GM19239 (cell line): Measurements from ENCODE around the gene ST8SIA1.
"Not testable (repeated sequence)": the region's sequence is repeated elsewhere in the genome, so short reads cannot be mapped to it uniquely, and the experiment has no call there.

Experiments
- DNase-seq: peaks from one replicate; pipeline ENCODE4 v3.0.0; 2011; ENCODE audit warnings: low spot score; ENCODE audit not compliant: insufficient read length
- FAIRE-seq: peaks from 2 replicates; lab custom pipeline; 2011; peaks lifted over from hg19 to GRCh38; lab: Jason Lieb, UNC

Gene ST8SIA1

DNA sequence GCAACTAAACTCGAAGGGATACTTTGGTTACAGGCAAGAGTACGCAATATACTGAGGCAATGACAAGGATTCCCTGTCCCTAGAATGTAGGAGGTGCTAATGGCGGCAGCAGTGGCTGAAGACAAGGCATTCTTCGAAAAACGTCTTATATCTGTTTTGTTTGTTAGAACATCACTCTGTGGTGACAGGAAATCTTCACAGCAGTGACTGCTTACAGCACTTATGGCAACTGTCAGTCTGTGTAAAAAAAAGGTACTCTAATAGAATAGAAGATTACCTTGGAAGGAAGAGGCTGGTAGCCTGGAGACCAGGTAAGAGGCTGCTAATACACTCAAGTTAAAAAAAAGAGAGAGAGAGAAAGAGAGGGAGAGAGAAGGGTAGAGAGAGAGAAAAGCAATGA, 131.7 kb downstream of the ST8SIA1 start:
- FAIRE-seq = no peak
- no peak for DNase-seq

DNA sequence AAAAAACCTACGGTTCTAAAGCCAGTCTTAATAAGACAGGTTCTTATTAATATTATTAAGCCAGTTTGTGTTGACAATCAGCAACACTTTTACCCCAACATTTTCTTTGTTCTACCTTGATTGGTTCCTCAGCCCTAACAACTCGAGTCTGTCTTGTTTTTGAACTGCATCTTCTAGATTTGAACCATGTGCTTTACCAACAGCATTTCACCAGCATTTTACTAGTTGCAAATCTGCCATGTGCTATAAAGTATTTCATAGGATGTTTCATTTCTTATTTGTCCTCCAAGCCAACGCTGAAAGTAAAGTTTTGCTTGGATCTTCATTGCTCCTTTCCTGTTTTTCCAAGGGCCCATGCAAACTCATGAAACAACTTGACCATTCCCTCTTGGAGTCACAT, 133.4 kb downstream of the ST8SIA1 start:
- DNase-seq (no peak), FAIRE-seq (no peak)

DNA sequence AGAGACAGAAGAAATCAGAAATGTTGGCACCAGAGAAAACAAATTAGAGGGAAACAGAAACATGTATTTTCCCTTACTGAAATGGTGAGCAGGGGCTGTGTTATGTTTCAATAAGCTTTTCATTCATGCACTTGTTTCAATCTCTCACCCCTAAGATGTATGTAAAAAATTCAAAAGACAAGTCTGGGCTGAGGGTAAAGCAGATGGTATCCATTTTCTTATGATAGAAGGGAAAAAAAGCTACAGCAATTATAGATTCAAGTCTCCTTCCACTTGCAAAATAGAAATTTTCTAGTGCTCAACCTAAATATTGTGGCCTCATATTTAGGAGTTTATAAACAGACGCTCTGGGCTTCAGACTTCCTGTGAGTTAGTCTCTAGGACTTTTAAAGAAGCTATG, 138.3 kb downstream of the ST8SIA1 start:
- DNase-seq = no peak
- FAIRE-seq = no peak

DNA sequence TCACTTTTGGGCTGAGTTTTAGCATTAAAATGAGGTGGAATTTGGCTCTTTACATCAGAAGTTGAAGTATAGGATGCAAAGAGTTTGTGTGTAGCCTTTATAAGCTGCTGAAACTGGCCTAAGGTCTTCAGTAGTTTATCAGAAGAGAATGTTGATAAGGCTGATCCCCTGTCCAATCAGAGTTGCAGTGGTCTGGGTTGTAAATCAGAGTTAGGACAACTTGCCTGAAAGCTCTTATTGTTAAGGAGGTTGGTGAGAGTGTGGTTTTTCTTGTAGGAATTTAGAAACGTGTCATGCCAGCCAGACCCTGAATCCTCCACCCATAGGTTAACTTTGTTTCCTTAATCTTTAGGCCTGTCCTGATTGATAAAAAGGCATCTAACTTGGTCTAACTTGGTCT, 143.5 kb downstream of the ST8SIA1 start:
- no peak for FAIRE-seq

DNA sequence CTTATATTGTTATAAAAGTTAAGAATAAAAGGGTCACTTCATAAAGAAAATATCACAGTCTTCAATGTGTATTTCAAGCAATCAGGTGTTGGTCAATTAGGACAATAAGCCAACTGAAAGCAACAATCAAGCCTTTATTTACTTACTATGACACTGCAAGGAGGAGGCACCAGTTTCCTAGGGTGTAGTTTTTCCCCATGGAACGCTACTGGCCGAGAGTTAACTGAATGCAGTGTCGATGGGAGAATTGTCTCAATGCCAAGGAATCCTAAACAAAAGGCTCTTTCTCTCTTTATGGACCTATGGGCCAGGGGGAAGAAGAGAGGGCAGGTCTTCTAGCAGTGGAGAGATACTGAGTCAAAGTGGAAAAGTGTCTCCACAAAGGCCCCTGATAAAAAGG, 146.1 kb downstream of the ST8SIA1 start:
- no peak for FAIRE-seq

More for the DNA sequence above, 143.5 kb downstream of the ST8SIA1 start:
- DNase-seq = no peak

DNA sequence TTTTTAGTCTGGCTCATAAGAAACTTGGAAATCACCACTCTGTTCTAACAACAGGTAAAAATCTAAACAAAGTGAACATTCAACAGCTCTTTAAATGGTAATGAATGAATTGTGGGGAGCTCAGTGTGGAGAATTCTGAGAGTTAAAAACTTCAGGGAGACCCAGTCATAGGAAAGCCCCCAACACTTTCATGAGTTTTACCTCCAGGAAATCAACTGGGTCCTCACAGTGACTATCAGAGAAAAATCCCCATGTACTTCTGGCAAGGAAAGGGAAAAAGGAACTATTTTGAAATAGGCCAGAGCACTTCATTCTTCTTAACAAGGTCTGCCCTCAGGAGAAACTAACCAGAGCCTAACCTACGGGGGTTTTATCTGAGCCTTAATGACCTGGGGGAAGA, 153.8 kb downstream of the ST8SIA1 start:
- FAIRE-seq = no peak
- DNase-seq = no peak

More for the DNA sequence above, 146.1 kb downstream of the ST8SIA1 start:
- no peak for DNase-seq

DNA sequence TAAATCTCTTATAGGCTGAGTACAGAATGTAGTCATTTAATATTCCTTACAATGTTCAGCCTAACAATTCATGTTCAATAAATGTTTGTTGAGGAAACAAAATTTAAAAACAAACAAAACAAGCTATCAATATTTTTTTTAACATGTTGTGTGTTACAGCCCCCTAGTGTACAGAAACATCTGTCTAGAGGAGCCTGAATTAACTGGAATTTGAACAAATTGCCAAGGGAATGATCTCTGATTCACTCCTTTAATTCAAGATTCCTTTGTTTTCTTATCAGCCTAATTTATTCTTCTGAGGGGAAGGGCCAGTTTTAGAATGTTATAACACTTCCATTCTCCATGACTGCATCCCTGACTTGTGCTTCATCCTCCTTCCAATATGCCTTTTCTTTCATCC, 161.3 kb downstream of the ST8SIA1 start:
- FAIRE-seq (no peak), DNase-seq (no peak)

DNA sequence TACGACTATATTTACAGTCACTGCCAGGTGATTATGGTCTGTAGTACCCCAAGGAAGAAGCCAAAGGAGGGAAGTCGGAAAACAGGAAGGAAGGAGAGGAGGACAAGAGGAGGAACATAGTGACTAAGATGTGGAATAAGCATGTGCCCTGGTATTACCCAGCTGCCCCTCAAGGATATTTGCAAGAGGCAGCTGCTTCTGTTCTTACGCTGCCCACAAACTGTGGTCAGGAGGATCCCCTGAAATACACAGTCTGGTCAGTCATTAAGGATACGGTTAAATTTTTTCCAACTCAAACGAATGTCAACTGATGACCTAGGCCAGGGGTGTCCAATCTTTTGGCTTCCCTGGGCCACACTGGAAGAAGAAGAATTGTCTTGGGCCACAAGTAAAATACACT, 162.0 kb downstream of the ST8SIA1 start:
- FAIRE-seq (no peak), DNase-seq (no peak)

DNA sequence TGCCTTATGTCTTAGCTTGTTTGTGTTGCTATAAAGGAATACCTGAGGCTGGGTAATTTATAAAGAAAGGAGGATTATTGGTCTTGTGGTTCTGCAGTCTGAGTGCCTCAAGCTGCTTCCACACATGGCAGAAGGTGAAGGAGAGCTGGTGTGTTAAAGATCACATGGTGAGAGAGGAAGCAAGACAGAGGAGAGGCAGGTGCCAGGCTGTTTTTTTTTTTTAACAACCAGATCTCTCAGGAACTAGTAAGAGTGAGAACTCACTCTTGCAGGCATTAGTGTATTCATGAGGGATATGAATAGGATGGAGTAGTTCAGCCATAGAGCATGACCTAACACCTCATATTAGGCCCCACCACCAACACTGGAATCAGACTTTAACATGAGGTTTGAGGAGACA, 165.1 kb downstream of the ST8SIA1 start:
- no peak for DNase-seq
- no peak for FAIRE-seq

DNA sequence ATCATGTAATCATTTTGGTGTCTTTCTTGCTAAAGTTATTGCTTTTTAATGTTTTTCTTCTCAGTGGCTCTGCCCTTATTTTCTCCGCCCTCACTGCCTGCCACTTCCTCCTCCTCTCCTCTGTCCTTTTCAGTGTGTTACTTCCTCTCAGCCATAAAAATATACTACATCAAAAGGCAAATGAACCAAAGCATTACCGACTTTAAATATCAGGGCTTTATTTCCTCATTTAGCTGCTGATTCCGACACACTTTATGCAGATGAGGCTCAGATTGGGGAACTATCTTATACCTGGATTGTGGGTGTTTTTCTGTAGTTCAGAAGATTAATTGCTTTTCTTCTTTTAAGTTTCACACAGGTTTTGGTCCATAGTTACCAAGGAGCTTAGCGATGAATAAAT, 170.4 kb downstream of the ST8SIA1 start:
- FAIRE-seq (no peak), DNase-seq (no peak)

DNA sequence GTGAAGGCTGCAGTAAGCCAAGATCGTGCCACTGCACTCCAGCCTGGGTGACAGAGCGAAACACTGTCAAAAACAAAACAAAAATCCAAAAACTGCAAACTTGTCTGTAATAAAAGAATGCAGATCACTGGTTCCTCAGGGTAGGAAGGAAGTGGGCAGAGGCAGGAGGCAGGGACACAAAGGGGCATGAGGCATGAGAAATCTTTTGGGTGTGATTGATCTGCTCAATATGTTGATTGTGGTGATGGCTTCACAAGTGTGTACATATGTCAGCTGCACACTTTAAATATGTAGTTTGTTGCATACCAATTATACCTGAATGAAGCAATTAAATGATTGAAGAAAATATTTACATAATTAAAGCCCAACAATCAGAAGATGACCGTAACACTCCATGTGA, 170.9 kb downstream of the ST8SIA1 start:
- DNase-seq (no peak), FAIRE-seq (no peak)

DNA sequence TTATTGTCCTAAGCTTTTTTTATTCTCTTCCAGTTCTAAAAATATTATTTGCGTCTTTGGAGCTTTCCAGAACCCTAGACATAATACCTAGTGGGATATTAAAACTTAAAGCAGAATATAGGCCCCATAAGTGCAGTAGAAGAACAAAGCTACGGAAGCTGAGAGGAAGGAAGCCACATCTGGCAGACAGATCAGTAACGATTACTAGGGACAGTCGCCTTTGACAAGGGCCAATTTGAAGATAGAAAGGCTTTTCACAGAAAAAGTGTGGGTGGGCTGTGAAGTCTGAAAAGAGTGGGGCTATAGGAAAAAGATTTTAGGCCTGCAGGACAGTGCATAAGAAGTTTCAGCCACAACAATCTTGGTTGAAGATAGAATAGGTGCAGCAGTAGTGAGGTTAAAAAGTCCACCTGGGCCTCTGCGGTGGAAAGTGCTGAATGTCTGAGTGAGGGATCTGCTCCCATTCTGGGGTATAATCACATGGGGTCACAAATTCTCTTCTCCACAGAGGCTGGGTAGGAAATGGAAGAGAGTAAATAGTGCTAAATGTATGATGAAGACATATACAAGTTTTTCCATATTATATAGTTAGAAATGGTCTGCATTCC, 174.0 kb downstream of the ST8SIA1 start:
- FAIRE-seq (no peak), DNase-seq (no peak)

DNA sequence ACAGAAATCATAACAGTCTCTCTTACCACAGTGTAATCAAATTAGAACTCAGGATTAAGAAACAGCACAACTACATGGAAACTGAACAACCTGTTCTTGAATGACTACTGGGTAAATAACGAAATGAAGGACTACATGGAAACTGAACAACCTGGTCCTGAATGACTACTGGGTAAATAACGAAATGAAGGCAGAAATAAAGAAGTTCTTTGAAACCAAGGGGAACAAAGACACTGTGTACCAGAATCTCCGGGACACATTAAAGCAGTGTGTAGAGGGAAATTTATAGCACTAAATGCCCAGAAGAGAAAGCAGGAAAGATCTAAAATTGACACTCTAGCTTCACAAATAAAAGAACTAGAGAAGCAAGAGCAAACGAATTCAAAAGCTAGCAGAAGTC, 185.2 kb downstream of the ST8SIA1 start:
- not testable (repeated sequence) for DNase-seq, FAIRE-seq

DNA sequence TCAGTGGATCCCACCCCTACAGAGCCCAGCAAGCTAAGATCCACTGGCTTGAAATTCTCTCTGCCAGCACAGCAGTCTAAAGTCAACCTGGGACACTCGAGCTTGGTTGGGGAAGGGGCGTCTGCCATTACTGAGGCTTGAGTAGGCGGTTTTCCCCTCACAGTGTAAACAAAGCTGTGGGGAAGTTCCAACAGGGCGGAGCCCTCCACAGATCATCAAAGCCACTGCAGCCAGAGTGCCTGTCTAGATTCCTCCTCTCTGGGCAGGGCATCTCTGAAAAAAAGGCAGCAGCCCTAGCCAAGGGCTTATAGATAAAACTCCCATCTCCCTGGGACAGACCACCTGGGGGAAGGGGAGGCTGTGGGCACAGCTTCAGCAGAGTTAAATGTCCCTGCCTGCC, 187.8 kb downstream of the ST8SIA1 start:
- FAIRE-seq, DNase-seq: not testable (repeated sequence)
